ENCODE measurements around the gene MEIOC. TPM values are rescaled to one million over a fixed set of nuclear protein-coding genes. Genes with fewer than 3 reads are reported as not detected.

MEIOC gene
- total and polyA plus RNA-seq, 5 donors from 2014 or later: 0.18 to 0.76 (median 0.35) TPM; not detected in 1

DNA sequence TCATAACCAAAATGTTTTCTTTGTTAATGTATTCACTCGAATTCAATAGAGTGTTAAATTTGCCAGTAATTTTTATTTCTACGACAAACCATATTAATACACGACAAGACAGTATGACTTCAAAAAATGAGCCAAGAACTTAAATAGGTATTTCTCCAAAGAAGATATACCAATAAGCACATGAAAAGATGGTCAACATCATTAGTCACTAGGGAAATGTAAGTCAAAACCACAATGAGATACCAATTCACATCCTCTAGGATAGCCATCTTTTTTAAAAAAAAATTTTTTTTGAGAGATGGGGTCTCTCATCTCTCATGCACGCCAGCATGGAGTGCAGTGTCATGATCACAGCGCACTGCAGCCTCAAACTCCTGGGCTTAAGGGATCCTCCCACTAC, 5.0 kb upstream of the MEIOC start:
- peaks cover 0 to 6% (median 0%) of the 10 kb centered on the region in 4 donors for H3K4me1 Mint-ChIP-seq
- Histone ChIP-seq H3K27ac (ENCODE audit: insufficient read depth, low read length, poor library complexity, severe bottlenecking) (no peak overlapping the region), H3K4me1 (ENCODE audit: control insufficient read depth, insufficient read depth, low read length, poor library complexity, severe bottlenecking) (peaks cover 5% of the 10 kb centered on the region), H3K27me3 (ENCODE audit: control insufficient read depth, insufficient read depth, low read length) (peaks cover 9% of the 10 kb centered on the region), H3K9me3 (ENCODE audit: control insufficient read depth in 2 of 2, low read length in 2 of 2) (no peaks in the 10 kb centered on the region), H3K36me3 (ENCODE audit: control insufficient read depth, insufficient read depth, low read length) (no peaks in the 10 kb centered on the region), H3K4me3 (ENCODE audit: low read depth, low read length) (no peak overlapping the region)
- no peaks in the 10 kb centered on the region for H3K36me3 Mint-ChIP-seq
- H3K9me3 Mint-ChIP-seq: peaks cover 0 to 7% (median 0%) of the 10 kb centered on the region in 7 donors
- H3K27ac Mint-ChIP-seq: no peak overlapping the region
- H3K27me3 Mint-ChIP-seq: peaks cover 54% of the 10 kb centered on the region
- DNase-seq (no peak), ATAC-seq (ENCODE audit: low read depth in 2 of 2) (no peak)
- no peak overlapping the region for H3K4me3 Mint-ChIP-seq

DNA sequence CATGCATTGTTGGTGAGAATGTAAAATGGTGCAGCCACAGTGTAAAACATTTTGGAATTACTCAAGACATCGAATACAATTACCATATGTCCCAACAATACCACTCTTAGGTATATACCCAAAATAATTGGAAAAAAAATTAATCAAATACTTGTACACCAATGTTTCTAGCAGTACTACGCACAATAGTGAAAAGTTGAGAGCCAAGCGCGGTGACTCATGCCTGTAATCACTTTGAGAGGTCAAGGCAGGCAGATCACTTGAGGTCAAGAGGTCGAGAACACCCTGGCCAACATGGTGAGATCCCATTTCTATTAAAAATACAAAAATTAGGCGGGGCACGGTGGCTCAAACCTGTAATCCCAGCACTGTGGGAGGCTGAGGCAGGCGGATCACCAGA, 3.5 kb upstream of the MEIOC start:
- no peak overlapping the region for H3K27ac Mint-ChIP-seq
- Histone ChIP-seq H3K27ac (ENCODE audit: insufficient read depth, low read length, poor library complexity, severe bottlenecking) (no peak overlapping the region), H3K9me3 (ENCODE audit: control insufficient read depth in 2 of 2, low read length in 2 of 2) (no peaks in the 10 kb centered on the region), H3K36me3 (ENCODE audit: control insufficient read depth, insufficient read depth, low read length) (no peaks in the 10 kb centered on the region), H3K4me1 (ENCODE audit: control insufficient read depth, insufficient read depth, low read length, poor library complexity, severe bottlenecking) (peaks cover 7% of the 10 kb centered on the region), H3K4me3 (ENCODE audit: low read depth, low read length) (no peak overlapping the region), H3K27me3 (ENCODE audit: control insufficient read depth, insufficient read depth, low read length) (peaks cover 8% of the 10 kb centered on the region)
- peaks cover 59% of the 10 kb centered on the region for H3K27me3 Mint-ChIP-seq
- peaks cover 0 to 7% (median 0%) of the 10 kb centered on the region in 7 donors for H3K9me3 Mint-ChIP-seq
- ATAC-seq (ENCODE audit: low read depth in 2 of 2) (no peak), DNase-seq (no peak)
- peaks cover 0 to 9% (median 3%) of the 10 kb centered on the region in 4 donors for H3K4me1 Mint-ChIP-seq
- no peaks in the 10 kb centered on the region for H3K36me3 Mint-ChIP-seq
- H3K4me3 Mint-ChIP-seq: no peak overlapping the region

DNA sequence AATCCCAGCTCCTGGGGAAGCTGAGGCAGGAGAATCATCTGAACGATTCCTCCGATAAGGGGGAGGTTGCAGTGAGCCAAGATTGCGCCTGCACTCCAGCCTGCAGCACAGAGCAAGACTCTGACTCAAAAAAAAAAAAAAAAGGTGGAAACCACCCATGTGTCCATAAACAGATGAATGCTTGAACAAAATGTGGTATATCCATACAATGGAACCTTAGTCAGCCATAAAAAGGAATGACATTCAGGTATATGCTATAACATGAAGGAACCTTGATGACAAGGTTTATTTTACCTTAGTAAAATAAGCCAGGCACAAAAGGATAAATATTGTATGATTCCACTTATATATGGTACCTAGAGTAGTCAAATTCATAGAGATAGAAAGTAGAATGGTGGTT, 2.9 kb upstream of the MEIOC start:
- Histone ChIP-seq H3K9me3 (ENCODE audit: control insufficient read depth in 2 of 2, low read length in 2 of 2) (no peaks in the 10 kb centered on the region), H3K4me1 (ENCODE audit: control insufficient read depth, insufficient read depth, low read length, poor library complexity, severe bottlenecking) (peaks cover 7% of the 10 kb centered on the region), H3K36me3 (ENCODE audit: control insufficient read depth, insufficient read depth, low read length) (no peaks in the 10 kb centered on the region), H3K27me3 (ENCODE audit: control insufficient read depth, insufficient read depth, low read length) (peaks cover 7% of the 10 kb centered on the region), H3K27ac (ENCODE audit: insufficient read depth, low read length, poor library complexity, severe bottlenecking) (no peak overlapping the region), H3K4me3 (ENCODE audit: low read depth, low read length) (no peak overlapping the region)
- Mint-ChIP-seq H3K4me1 (peaks cover 0 to 9% (median 3%) of the 10 kb centered on the region in 4 donors), H3K4me3 (no peak overlapping the region), H3K27ac (no peak overlapping the region), H3K27me3 (peaks cover 59% of the 10 kb centered on the region), H3K9me3 (peaks cover 0 to 7% (median 0%) of the 10 kb centered on the region in 7 donors), H3K36me3 (no peaks in the 10 kb centered on the region)
- ATAC-seq (ENCODE audit: low read depth in 2 of 2): no peak
- DNase-seq: no peak

DNA sequence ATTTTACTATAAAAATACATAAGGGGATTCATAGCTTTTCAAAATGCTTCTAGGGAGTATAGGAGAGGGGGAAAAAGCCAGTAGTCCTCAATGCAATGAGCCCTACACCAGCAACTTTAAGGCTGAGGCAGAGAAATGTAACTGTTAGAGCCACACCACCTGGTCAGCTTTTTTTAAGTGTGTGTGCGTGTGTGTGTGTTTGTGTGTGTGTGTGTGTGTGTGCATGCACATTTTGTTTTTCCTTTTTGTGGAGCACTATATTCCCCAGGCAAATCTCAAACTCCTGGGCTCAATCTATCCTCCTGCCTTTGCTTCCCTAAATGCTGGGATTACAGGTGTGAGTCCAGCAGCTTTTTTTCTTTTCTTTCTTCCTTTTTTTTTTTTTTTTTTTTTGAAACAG, 2.3 kb upstream of the MEIOC start:
- DNase-seq (no peak), ATAC-seq (ENCODE audit: low read depth in 2 of 2) (no peak)
- Mint-ChIP-seq H3K36me3 (no peaks in the 10 kb centered on the region), H3K27ac (no peak overlapping the region), H3K4me1 (peaks cover 0 to 9% (median 3%) of the 10 kb centered on the region in 4 donors), H3K4me3 (no peak overlapping the region), H3K9me3 (peaks cover 0 to 7% (median 0%) of the 10 kb centered on the region in 7 donors), H3K27me3 (peaks cover 60% of the 10 kb centered on the region)
- Histone ChIP-seq H3K27ac (ENCODE audit: insufficient read depth, low read length, poor library complexity, severe bottlenecking) (no peak overlapping the region), H3K36me3 (ENCODE audit: control insufficient read depth, insufficient read depth, low read length) (no peaks in the 10 kb centered on the region), H3K27me3 (ENCODE audit: control insufficient read depth, insufficient read depth, low read length) (peaks cover 7% of the 10 kb centered on the region), H3K4me3 (ENCODE audit: low read depth, low read length) (no peak overlapping the region), H3K4me1 (ENCODE audit: control insufficient read depth, insufficient read depth, low read length, poor library complexity, severe bottlenecking) (peaks cover 7% of the 10 kb centered on the region), H3K9me3 (ENCODE audit: control insufficient read depth in 2 of 2, low read length in 2 of 2) (no peaks in the 10 kb centered on the region)

DNA sequence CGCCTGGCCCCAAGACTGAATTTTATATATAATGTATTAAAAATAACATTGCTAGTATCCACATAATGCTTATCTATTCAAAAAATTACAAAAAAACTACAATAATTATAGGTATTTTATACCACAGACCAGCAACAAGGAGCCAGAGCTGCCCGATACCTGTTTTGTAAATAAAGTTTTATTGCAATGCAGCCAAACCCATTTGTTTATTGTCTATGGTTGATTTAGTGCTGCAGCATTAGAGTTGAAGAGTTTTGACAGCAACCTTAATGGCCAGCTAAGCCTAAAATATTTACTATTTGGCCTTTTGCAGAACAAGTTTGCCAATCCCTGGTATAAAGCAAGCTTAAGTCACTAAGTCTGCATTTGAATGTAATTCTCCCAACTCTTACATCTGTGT, 5.6 kb downstream of the MEIOC start:
- H3K36me3 ChIP-seq (ENCODE audit: control insufficient read depth, insufficient read depth, low read length): no peaks in the 10 kb centered on the region
- Mint-ChIP-seq H3K4me3 (no peak overlapping the region), H3K4me1 (peaks cover 0 to 4% (median 3%) of the 10 kb centered on the region in 4 donors), H3K36me3 (no peaks in the 10 kb centered on the region), H3K9me3 (no peaks in the 10 kb centered on the region), H3K27ac (no peak overlapping the region), H3K27me3 (peaks cover 40% of the 10 kb centered on the region)
- DNase-seq (no peak), ATAC-seq (ENCODE audit: low read depth in 2 of 2) (no peak)
- peaks cover 6% of the 10 kb centered on the region for H3K27me3 ChIP-seq (ENCODE audit: control insufficient read depth, insufficient read depth, low read length)
- H3K9me3 ChIP-seq (ENCODE audit: control insufficient read depth in 2 of 2, low read length in 2 of 2): no peaks in the 10 kb centered on the region
- no peak overlapping the region for H3K27ac ChIP-seq (ENCODE audit: insufficient read depth, low read length, poor library complexity, severe bottlenecking)
- H3K4me3 ChIP-seq (ENCODE audit: low read depth, low read length): no peak overlapping the region
- H3K4me1 ChIP-seq (ENCODE audit: control insufficient read depth, insufficient read depth, low read length, poor library complexity, severe bottlenecking): no peaks in the 10 kb centered on the region

DNA sequence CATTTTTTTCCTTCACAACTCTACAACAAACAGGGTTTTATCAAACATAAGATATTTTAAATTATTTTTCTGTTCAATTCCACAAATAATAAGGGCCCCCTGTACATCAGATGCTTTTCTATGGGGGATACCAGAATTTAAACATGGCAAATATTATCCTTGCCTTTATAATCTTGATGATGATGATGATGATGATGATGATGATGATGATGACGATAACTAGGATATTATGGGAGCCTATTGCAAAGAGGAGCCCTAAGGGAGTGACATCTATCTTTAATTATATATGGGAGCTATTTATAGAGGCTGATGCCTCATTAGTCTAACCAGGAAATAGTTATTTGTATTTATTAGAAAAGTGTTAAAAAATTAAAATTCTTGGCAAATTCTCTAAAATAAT, 6.8 kb downstream of the MEIOC start:
- Histone ChIP-seq H3K9me3 (ENCODE audit: control insufficient read depth in 2 of 2, low read length in 2 of 2) (no peaks in the 10 kb centered on the region), H3K4me1 (ENCODE audit: control insufficient read depth, insufficient read depth, low read length, poor library complexity, severe bottlenecking) (no peaks in the 10 kb centered on the region), H3K4me3 (ENCODE audit: low read depth, low read length) (no peak overlapping the region), H3K27ac (ENCODE audit: insufficient read depth, low read length, poor library complexity, severe bottlenecking) (no peak overlapping the region), H3K27me3 (ENCODE audit: control insufficient read depth, insufficient read depth, low read length) (peaks cover 9% of the 10 kb centered on the region), H3K36me3 (ENCODE audit: control insufficient read depth, insufficient read depth, low read length) (no peaks in the 10 kb centered on the region)
- H3K4me1 Mint-ChIP-seq: no peaks in the 10 kb centered on the region
- DNase-seq: no peak
- no peak overlapping the region for H3K27ac Mint-ChIP-seq
- H3K27me3 Mint-ChIP-seq: peaks cover 37% of the 10 kb centered on the region
- H3K9me3 Mint-ChIP-seq: no peaks in the 10 kb centered on the region
- no peaks in the 10 kb centered on the region for H3K36me3 Mint-ChIP-seq
- H3K4me3 Mint-ChIP-seq: no peak overlapping the region
- ATAC-seq (ENCODE audit: low read depth in 2 of 2): no peak

DNA sequence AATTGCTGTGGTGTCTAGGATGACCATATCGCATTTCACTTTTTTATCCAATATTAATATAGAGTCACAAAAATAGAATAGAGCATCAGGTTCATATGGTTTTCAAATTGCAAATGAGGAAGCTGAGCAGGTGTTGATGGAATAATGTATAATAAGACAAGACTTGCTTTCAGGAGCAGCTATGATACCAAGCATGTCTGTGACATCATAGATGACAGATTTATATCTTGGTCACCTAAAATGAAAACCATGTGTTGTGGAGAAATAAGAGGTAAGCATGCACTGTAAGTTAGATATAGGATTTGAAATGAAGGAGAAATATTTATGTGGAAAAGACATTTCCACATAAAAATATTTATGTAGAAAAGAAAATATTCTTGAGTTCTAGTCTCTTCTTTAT, 8.6 kb downstream of the MEIOC start:
- ATAC-seq (ENCODE audit: low read depth in 2 of 2) (no peak), DNase-seq (no peak)
- H3K27ac ChIP-seq (ENCODE audit: insufficient read depth, low read length, poor library complexity, severe bottlenecking): no peak overlapping the region
- Mint-ChIP-seq H3K4me3 (no peak overlapping the region), H3K27ac (no peak overlapping the region), H3K4me1 (no peaks in the 10 kb centered on the region), H3K27me3 (peaks cover 30% of the 10 kb centered on the region), H3K9me3 (no peaks in the 10 kb centered on the region), H3K36me3 (no peaks in the 10 kb centered on the region)
- H3K9me3 ChIP-seq (ENCODE audit: control insufficient read depth in 2 of 2, low read length in 2 of 2): no peaks in the 10 kb centered on the region
- H3K36me3 ChIP-seq (ENCODE audit: control insufficient read depth, insufficient read depth, low read length): no peaks in the 10 kb centered on the region
- H3K27me3 ChIP-seq (ENCODE audit: control insufficient read depth, insufficient read depth, low read length): peaks cover 9% of the 10 kb centered on the region
- no peak overlapping the region for H3K4me3 ChIP-seq (ENCODE audit: low read depth, low read length)
- no peaks in the 10 kb centered on the region for H3K4me1 ChIP-seq (ENCODE audit: control insufficient read depth, insufficient read depth, low read length, poor library complexity, severe bottlenecking)

DNA sequence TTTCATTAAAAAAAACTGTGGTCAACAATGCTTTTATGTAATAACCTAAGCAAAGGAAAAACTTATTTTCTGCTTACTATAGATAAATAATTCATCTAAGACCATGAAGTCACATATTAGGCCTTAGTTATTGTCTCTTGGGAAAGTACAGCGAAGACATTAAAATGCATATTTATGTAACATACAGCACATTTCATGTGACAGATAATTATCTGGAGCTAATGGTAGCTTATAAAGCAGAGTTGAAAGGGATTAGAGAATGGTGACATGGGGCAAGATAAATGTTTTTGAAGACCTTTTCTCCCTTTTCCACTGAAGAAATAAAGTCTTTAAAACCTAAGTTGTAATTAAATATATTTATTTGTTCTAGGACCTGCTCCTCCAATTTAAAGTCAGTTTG, 9.7 kb downstream of the MEIOC start:
- Mint-ChIP-seq H3K4me3 (no peak overlapping the region), H3K4me1 (no peaks in the 10 kb centered on the region), H3K27ac (no peak overlapping the region), H3K27me3 (peaks cover 25% of the 10 kb centered on the region), H3K36me3 (no peaks in the 10 kb centered on the region), H3K9me3 (no peaks in the 10 kb centered on the region)
- no peaks in the 10 kb centered on the region for H3K36me3 ChIP-seq (ENCODE audit: control insufficient read depth, insufficient read depth, low read length)
- H3K9me3 ChIP-seq (ENCODE audit: control insufficient read depth in 2 of 2, low read length in 2 of 2): no peaks in the 10 kb centered on the region
- no peaks in the 10 kb centered on the region for H3K4me1 ChIP-seq (ENCODE audit: control insufficient read depth, insufficient read depth, low read length, poor library complexity, severe bottlenecking)
- no peak overlapping the region for H3K4me3 ChIP-seq (ENCODE audit: low read depth, low read length)
- no peak for DNase-seq
- ATAC-seq (ENCODE audit: low read depth in 2 of 2): no peak
- H3K27me3 ChIP-seq (ENCODE audit: control insufficient read depth, insufficient read depth, low read length): peaks cover 9% of the 10 kb centered on the region
- no peak overlapping the region for H3K27ac ChIP-seq (ENCODE audit: insufficient read depth, low read length, poor library complexity, severe bottlenecking)
